Neural cell (in vitro differentiated cells): ENCODE measurements around the gene BDKRB1.

Experiments used
- EP300 ChIP-seq: fragments of 450-650 bp; conservative IDR thresholded peaks from 2 replicates; pipeline ENCODE4 v1.6.1; 2014; ENCODE audit warnings: antibody characterized with exemption, mild to moderate bottlenecking, moderate library complexity; ENCODE audit not compliant: poor library complexity, severe bottlenecking
- EZH2 ChIP-seq: fragments of 200-600, 300-800 bp; shearing (Covaris generic), sonication (generic); IDR thresholded peaks from 2 replicates; pipeline ENCODE4 v1.6.1; 2014; ENCODE audit warnings: antibody characterized with exemption, low read length, borderline replicate concordance, mild to moderate bottlenecking; ENCODE audit not compliant: insufficient read depth, poor library complexity, severe bottlenecking
- POLR2AphosphoS5 ChIP-seq: IDR thresholded peaks from 2 replicates; pipeline ENCODE4 v1.6.1; 2012
- RAD21 ChIP-seq: fragments of 450-650 bp; conservative IDR thresholded peaks from 2 replicates; pipeline ENCODE4 v1.6.1; 2014; ENCODE audit warnings: antibody characterized with exemption, mild to moderate bottlenecking, moderate library complexity
- TAF1 ChIP-seq: IDR thresholded peaks from 2 replicates; pipeline ENCODE4 v1.6.1; 2012; ENCODE audit warnings: low read depth
- TF ChIP-seq, protein P1 (sequence below): fragments of 450-650 bp; IDR thresholded peaks from 2 replicates; pipeline ENCODE4 v1.5.1; 2014; ENCODE audit warnings: antibody characterized with exemption, mild to moderate bottlenecking, moderate library complexity; ENCODE audit not compliant: poor library complexity, severe bottlenecking
- TF ChIP-seq, protein P2 (sequence below): IDR thresholded peaks from 2 replicates; pipeline ENCODE4 v1.6.1; 2012; ENCODE audit warnings: borderline replicate concordance

DNA sequence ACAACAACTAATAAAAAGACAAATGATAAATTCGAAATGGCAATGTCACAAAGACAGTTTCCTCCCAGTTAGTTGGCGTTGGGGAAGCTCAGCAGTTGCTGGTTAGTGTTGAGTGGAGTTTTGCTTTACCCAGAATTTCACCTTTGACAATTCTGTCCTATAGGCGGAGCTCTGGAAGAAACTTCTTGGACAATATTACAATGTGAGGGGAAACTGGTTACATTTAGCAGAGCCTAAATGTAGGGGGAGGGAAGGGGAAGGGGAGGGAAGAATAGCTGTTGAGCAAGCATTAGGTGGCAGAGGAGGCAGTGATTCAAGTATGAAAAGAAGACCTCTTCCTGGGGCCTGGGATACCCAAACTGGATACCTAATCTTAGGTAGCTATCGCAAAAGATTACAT, 51.4 kb downstream of the BDKRB1 start:
- TF ChIP-seq, protein P1, sequence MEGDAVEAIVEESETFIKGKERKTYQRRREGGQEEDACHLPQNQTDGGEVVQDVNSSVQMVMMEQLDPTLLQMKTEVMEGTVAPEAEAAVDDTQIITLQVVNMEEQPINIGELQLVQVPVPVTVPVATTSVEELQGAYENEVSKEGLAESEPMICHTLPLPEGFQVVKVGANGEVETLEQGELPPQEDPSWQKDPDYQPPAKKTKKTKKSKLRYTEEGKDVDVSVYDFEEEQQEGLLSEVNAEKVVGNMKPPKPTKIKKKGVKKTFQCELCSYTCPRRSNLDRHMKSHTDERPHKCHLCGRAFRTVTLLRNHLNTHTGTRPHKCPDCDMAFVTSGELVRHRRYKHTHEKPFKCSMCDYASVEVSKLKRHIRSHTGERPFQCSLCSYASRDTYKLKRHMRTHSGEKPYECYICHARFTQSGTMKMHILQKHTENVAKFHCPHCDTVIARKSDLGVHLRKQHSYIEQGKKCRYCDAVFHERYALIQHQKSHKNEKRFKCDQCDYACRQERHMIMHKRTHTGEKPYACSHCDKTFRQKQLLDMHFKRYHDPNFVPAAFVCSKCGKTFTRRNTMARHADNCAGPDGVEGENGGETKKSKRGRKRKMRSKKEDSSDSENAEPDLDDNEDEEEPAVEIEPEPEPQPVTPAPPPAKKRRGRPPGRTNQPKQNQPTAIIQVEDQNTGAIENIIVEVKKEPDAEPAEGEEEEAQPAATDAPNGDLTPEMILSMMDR: no peak
- no peak for TF ChIP-seq EP300
- TF ChIP-seq POLR2AphosphoS5: no peak
- TF ChIP-seq TAF1: no peak
- no peak for TF ChIP-seq RAD21
- no peak for TF ChIP-seq EZH2
- TF ChIP-seq, protein P2, sequence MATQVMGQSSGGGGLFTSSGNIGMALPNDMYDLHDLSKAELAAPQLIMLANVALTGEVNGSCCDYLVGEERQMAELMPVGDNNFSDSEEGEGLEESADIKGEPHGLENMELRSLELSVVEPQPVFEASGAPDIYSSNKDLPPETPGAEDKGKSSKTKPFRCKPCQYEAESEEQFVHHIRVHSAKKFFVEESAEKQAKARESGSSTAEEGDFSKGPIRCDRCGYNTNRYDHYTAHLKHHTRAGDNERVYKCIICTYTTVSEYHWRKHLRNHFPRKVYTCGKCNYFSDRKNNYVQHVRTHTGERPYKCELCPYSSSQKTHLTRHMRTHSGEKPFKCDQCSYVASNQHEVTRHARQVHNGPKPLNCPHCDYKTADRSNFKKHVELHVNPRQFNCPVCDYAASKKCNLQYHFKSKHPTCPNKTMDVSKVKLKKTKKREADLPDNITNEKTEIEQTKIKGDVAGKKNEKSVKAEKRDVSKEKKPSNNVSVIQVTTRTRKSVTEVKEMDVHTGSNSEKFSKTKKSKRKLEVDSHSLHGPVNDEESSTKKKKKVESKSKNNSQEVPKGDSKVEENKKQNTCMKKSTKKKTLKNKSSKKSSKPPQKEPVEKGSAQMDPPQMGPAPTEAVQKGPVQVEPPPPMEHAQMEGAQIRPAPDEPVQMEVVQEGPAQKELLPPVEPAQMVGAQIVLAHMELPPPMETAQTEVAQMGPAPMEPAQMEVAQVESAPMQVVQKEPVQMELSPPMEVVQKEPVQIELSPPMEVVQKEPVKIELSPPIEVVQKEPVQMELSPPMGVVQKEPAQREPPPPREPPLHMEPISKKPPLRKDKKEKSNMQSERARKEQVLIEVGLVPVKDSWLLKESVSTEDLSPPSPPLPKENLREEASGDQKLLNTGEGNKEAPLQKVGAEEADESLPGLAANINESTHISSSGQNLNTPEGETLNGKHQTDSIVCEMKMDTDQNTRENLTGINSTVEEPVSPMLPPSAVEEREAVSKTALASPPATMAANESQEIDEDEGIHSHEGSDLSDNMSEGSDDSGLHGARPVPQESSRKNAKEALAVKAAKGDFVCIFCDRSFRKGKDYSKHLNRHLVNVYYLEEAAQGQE: no peak
